ENCODE data around the gene FAM227B. TPM values are rescaled to one million over a fixed set of nuclear protein-coding genes. Genes with fewer than 3 reads are reported as not detected.

Gene FAM227B
- total RNA-seq, 1 experiment from 2014 or later, result 3.3 TPM

GRCh38 chr15:49290191-49290590, 330.4 kb downstream of the FAM227B start:
- Histone ChIP-seq H3K9me2 (ENCODE audit: insufficient read depth) (no peaks in the 10 kb centered on the region), H3K4me1 (replicated peaks; ENCODE audit: insufficient read depth) (no peaks in the 10 kb centered on the region), H4K20me1 (ENCODE audit: insufficient read depth) (no peaks in the 10 kb centered on the region), H3K36me3 (ENCODE audit: low read depth) (no peaks in the 10 kb centered on the region), H3K4me3 (no peak overlapping the region), H3K4me2 (no peak overlapping the region), H2AFZ (no peak overlapping the region), H3K27me3 (ENCODE audit: insufficient read depth, low read depth) (no peaks in the 10 kb centered on the region), H3F3A (ENCODE audit: insufficient read depth, low read depth) (no peaks in the 10 kb centered on the region), H3K9me3 (ENCODE audit: insufficient read depth, low read depth) (no peaks in the 10 kb centered on the region), H3K27ac (no peak overlapping the region), H3K79me2 (ENCODE audit: low read depth) (no peaks in the 10 kb centered on the region)
- BruUV-seq (replicated peaks), result no TSS peak
- TF ChIP-seq CTCF (conservative IDR thresholded peaks at IDR 0.05), result no peak
- TF ChIP-seq EZH2 (IDR thresholded peaks at IDR 0.05; ENCODE audit: low read depth), result no peak
- intact Hi-C loops (cut with micrococcal nuclease; ENCODE audit: unreplicated experiment), result no loop called here
- CTCF ChIA-PET, result no interaction called here
- POLR2A ChIA-PET (ENCODE audit: unreplicated experiment), result no interaction called here
- no peak for DNase-seq

DNA sequence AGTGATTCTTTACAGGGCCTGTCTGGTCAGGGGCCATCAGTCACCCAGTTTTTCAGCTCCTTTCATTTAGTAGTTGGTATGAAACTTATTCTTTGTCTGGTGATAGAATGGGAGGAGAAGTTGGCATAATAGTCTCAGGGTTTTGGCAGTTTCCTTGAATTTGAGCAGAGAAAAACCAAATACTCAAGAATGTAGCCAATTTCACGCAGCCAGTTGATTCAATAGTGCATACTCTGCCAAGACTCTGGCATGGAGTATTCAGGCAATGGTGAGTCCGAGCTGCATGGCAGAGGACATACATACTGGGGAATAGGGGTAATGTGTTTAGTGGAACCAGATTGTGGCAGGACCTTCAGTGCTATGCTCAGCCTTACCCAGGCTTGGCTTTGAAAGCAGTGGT, 332.2 kb downstream of the FAM227B start:
- H4K20me1 ChIP-seq (ENCODE audit: insufficient read depth), result no peaks in the 10 kb centered on the region
- DNase-seq, result no peak
- no peaks in the 10 kb centered on the region for H3K79me2 ChIP-seq (ENCODE audit: low read depth)
- ChIA-PET CTCF (no interaction called here), POLR2A (ENCODE audit: unreplicated experiment) (interaction anchor here (0.6 kb wide), 1 partner anchor 1046 kb away, joined by 8 read pairs; no protein-coding TSS in a partner anchor)
- TF ChIP-seq EZH2 (IDR thresholded peaks at IDR 0.05; ENCODE audit: low read depth) (no peak), CTCF (conservative IDR thresholded peaks at IDR 0.05) (no peak)
- BruUV-seq (replicated peaks), result no TSS peak
- no peaks in the 10 kb centered on the region for H3K4me1 ChIP-seq (replicated peaks; ENCODE audit: insufficient read depth)
- H3K4me2 ChIP-seq, result no peak overlapping the region
- H3K27me3 ChIP-seq (ENCODE audit: insufficient read depth, low read depth), result no peaks in the 10 kb centered on the region
- intact Hi-C loops (cut with micrococcal nuclease; ENCODE audit: unreplicated experiment), result no loop called here
- no peaks in the 10 kb centered on the region for H3K36me3 ChIP-seq (ENCODE audit: low read depth)
- no peak overlapping the region for H3K27ac ChIP-seq
- no peak overlapping the region for H2AFZ ChIP-seq
- H3K9me3 ChIP-seq (ENCODE audit: insufficient read depth, low read depth), result no peaks in the 10 kb centered on the region
- no peak overlapping the region for H3K4me3 ChIP-seq
- H3F3A ChIP-seq (ENCODE audit: insufficient read depth, low read depth), result no peaks in the 10 kb centered on the region
- no peaks in the 10 kb centered on the region for H3K9me2 ChIP-seq (ENCODE audit: insufficient read depth)

DNA sequence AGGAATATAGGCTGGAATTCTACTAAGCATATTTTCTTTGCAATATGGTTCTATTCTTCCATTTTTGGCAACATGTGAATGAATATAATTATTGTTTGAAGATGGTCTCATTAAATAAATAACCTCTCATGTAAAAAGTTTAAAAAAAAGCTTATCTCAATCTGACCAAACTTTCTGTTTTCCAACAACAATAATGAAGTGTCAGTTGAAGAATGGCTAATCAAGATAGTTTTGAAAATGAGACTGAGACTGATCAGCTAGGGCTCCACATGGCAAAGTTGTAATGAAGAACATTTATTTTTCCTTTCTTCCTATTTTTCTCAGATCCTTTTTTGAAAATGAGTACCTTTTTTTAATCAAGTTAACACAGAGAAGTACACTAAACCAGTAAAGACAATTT, 333.1 kb downstream of the FAM227B start:
- H2AFZ ChIP-seq, result no peak overlapping the region
- no peaks in the 10 kb centered on the region for H3K79me2 ChIP-seq (ENCODE audit: low read depth)
- H3K27me3 ChIP-seq (ENCODE audit: insufficient read depth, low read depth), result no peaks in the 10 kb centered on the region
- H3F3A ChIP-seq (ENCODE audit: insufficient read depth, low read depth), result no peaks in the 10 kb centered on the region
- H3K36me3 ChIP-seq (ENCODE audit: low read depth), result no peaks in the 10 kb centered on the region
- BruUV-seq (replicated peaks), result no TSS peak
- H3K9me3 ChIP-seq (ENCODE audit: insufficient read depth, low read depth), result no peaks in the 10 kb centered on the region
- TF ChIP-seq EZH2 (IDR thresholded peaks at IDR 0.05; ENCODE audit: low read depth) (no peak), CTCF (conservative IDR thresholded peaks at IDR 0.05) (no peak)
- H3K4me3 ChIP-seq, result no peak overlapping the region
- H4K20me1 ChIP-seq (ENCODE audit: insufficient read depth), result no peaks in the 10 kb centered on the region
- H3K4me1 ChIP-seq (replicated peaks; ENCODE audit: insufficient read depth), result no peaks in the 10 kb centered on the region
- intact Hi-C loops (cut with micrococcal nuclease; ENCODE audit: unreplicated experiment), result no loop called here
- H3K4me2 ChIP-seq, result no peak overlapping the region
- DNase-seq, result no peak
- ChIA-PET CTCF (no interaction called here), POLR2A (ENCODE audit: unreplicated experiment) (no interaction called here)
- no peak overlapping the region for H3K27ac ChIP-seq
- H3K9me2 ChIP-seq (ENCODE audit: insufficient read depth), result no peaks in the 10 kb centered on the region

Measured in PC-9 (cell line).